ENCODE data around the gene AQP2.

GRCh38 chr12:49970658-49971057 lies 20.1 kb downstream of the AQP2 start:
- TF ChIP-seq CTCF (conservative IDR thresholded peaks at IDR 0.05) (no peak), ZFX (IDR thresholded peaks at IDR 0.05) (no peak)

All from C4-2B (cell line).